ENCODE data around the gene NPS. TPM values are rescaled to one million over a fixed set of nuclear protein-coding genes. Genes with fewer than 3 reads are reported as not detected.
A peak's percentile ranks its signal among the peaks of the same experiment; 100 is the strongest.

NPS gene
- polyA plus RNA-seq, 2 of the 4 experiments (the other 2 are of a cell fraction): not detected

- CTCF ChIA-PET: interaction anchor here (0.6 to 1.7 kb wide), 2 partner anchors 9 to 271 kb away, joined by 3 to 6 read pairs; no protein-coding TSS in a partner anchor
- DNase-seq (ENCODE audit: low read depth in 1 of 2, low spot score in 1 of 2): no peak
Observed at GRCh38 chr10:127576740-127577161, 27.6 kb downstream of the NPS start.

GRCh38 chr10:127577376-127578258 is 28.5 kb downstream of the NPS start:
- no peaks in the 10 kb centered on the region for H3K4me1 ChIP-seq
- DNase-seq (ENCODE audit: low read depth in 1 of 2, low spot score in 1 of 2): no peak
- H3K27ac ChIP-seq: no peak overlapping the region
- TF ChIP-seq CTCF (IDR thresholded peaks at IDR 0.05) (peak; percentile 44), PBX3 (IDR thresholded peaks at IDR 0.05) (no peak), RAD21 (conservative IDR thresholded peaks at IDR 0.05 in 1 of 2, IDR thresholded peaks at IDR 0.05 in 1 of 2) (peak; percentile 39 to 58; a peak in 3 of 5 replicates), SMC3 (IDR thresholded peaks at IDR 0.05) (peak; percentile 36; the same call in 2 of the 3 replicates)
- ChIA-PET POLR2A (no interaction called here), CTCF (interaction anchor here (0.6 to 1.7 kb wide), 5 partner anchors 10 to 596 kb away, joined by 3 to 6 read pairs (median 4); no protein-coding TSS in a partner anchor)
- 50% methylated on average over 8 of the region's 8 CpGs for WGBS (ENCODE audit: missing lambda C conversion rate)
- no peaks in the 10 kb centered on the region for H3K9me3 ChIP-seq
- no peak overlapping the region for H3K4me3 ChIP-seq
- no peak overlapping the region for H3K4me2 ChIP-seq
- FAIRE-seq: no peak
- ATAC-seq: no peak

More at GRCh38 chr10:127576740-127577161, 27.6 kb downstream of the NPS start:
- TF ChIP-seq CHD4 (IDR thresholded peaks at IDR 0.05; ENCODE audit: borderline replicate concordance): no peak
- TF ChIP-seq USF2 (IDR thresholded peaks at IDR 0.05): peak; percentile 36; the same call in 1 of the 2 replicates
- TF ChIP-seq FOSB (CRISPR knock-in tag; IDR thresholded peaks at IDR 0.05): no peak
- TF ChIP-seq RNF2 (IDR thresholded peaks at IDR 0.05; ENCODE audit: borderline replicate concordance, low read depth): no peak
- H3K9me3 ChIP-seq: no peaks in the 10 kb centered on the region
- no peak overlapping the region for H3K27ac ChIP-seq
- POLR2A ChIA-PET: no interaction called here
- no peak overlapping the region for H3K4me3 ChIP-seq
- no peaks in the 10 kb centered on the region for H3K4me1 ChIP-seq
- no peak overlapping the region for H3K4me2 ChIP-seq
- 19% methylated on average over 6 of the region's 6 CpGs for WGBS (ENCODE audit: missing lambda C conversion rate)
- no peak for ATAC-seq
- FAIRE-seq: no peak

GRCh38 chr10:127578259-127578960 is 29.3 kb downstream of the NPS start:
- TF ChIP-seq ZFP36 (IDR thresholded peaks at IDR 0.05; ENCODE audit: borderline replicate concordance, partially characterized antibody): no peak
- CTCF ChIA-PET: interaction anchor here (0.6 to 1.7 kb wide), 5 partner anchors 9 to 596 kb away, joined by 3 to 6 read pairs (median 4); no protein-coding TSS in a partner anchor
- Histone ChIP-seq H3K9me3 (no peaks in the 10 kb centered on the region), H3K4me2 (no peak overlapping the region), H3K27ac (no peak overlapping the region), H3K4me3 (no peak overlapping the region), H3K4me1 (no peaks in the 10 kb centered on the region)
- POLR2A ChIA-PET: no interaction called here
- WGBS (ENCODE audit: missing lambda C conversion rate): 22% methylated on average over 9 of the region's 10 CpGs
- FAIRE-seq: no peak
- no peak for ATAC-seq
- DNase-seq (ENCODE audit: low read depth in 1 of 2, low spot score in 1 of 2): no peak

GRCh38 chr10:127578961-127579305 is 29.8 kb downstream of the NPS start:
- H3K4me2 ChIP-seq: no peak overlapping the region
- no peaks in the 10 kb centered on the region for H3K9me3 ChIP-seq
- H3K27ac ChIP-seq: no peak overlapping the region
- no peak for FAIRE-seq
- ChIA-PET CTCF (no interaction called here), POLR2A (no interaction called here)
- DNase-seq (ENCODE audit: low read depth in 1 of 2, low spot score in 1 of 2): no peak
- no peaks in the 10 kb centered on the region for H3K4me1 ChIP-seq
- H3K4me3 ChIP-seq: no peak overlapping the region
- ATAC-seq: no peak
- TF ChIP-seq EHF (CRISPR knock-in tag; IDR thresholded peaks at IDR 0.05): no peak
- TF ChIP-seq CHD2 (IDR thresholded peaks at IDR 0.05; ENCODE audit: low read length, partially characterized antibody): no peak
- TF ChIP-seq RAD21 (conservative IDR thresholded peaks at IDR 0.05 in 1 of 2, IDR thresholded peaks at IDR 0.05 in 1 of 2): no peak
- TF ChIP-seq ZSCAN20 (CRISPR knock-in tag; IDR thresholded peaks at IDR 0.05): no peak
- TF ChIP-seq HOXB13 (CRISPR knock-in tag; IDR thresholded peaks at IDR 0.05; ENCODE audit: low read depth): no peak
- no peak for TF ChIP-seq TFCP2L1 (CRISPR knock-in tag; IDR thresholded peaks at IDR 0.05)
- no peak for TF ChIP-seq HEYL (CRISPR knock-in tag; IDR thresholded peaks at IDR 0.05)
- no peak for TF ChIP-seq HOXA7 (CRISPR knock-in tag; IDR thresholded peaks at IDR 0.05)
- no peak for TF ChIP-seq RFX5 (IDR thresholded peaks at IDR 0.05)
- TF ChIP-seq MAX (IDR thresholded peaks at IDR 0.05): no peak
- TF ChIP-seq KDM5A (IDR thresholded peaks at IDR 0.05): no peak
- TF ChIP-seq TP53 (CRISPR knock-in tag; IDR thresholded peaks at IDR 0.05): no peak
- no peak for TF ChIP-seq EHMT2 (IDR thresholded peaks at IDR 0.05; ENCODE audit: low read depth)
- WGBS (ENCODE audit: missing lambda C conversion rate): 45% methylated on average over 5 of the region's 7 CpGs

Measured in A549 (cell line).